Measurements from ENCODE around the gene IMPDH1. TPM values are rescaled to one million over a fixed set of nuclear protein-coding genes. Genes with fewer than 3 reads are reported as not detected.

Gene IMPDH1
- total RNA-seq, 1 experiment from 2014 or later: 114 TPM

- CTCF ChIA-PET: interaction anchor here (0.6 kb wide), 2 partner anchors 8 to 53 kb away, joined by 4 read pairs; no protein-coding TSS in a partner anchor
- in situ Hi-C loops (cut with HindIII; ENCODE audit: low pct_unique_long_range_greater_than_20kb, low sequenced_read_pairs) (no loop called here), intact Hi-C loops (cut with micrococcal nuclease; ENCODE audit: unreplicated experiment) (loop anchor here (2.0 kb wide), 1 partner anchor 27 kb away; no protein-coding TSS in a partner anchor)
- H3K27me3 ChIP-seq (ENCODE audit: control insufficient read depth, insufficient read depth, low read length): no peaks in the 10 kb centered on the region
- peaks cover 12% of the 10 kb centered on the region; the same call in 1 of the 2 replicates for H3K36me3 ChIP-seq (ENCODE audit: control insufficient read depth, insufficient read depth, low read length)
- no peaks in the 10 kb centered on the region for H3K9me3 ChIP-seq (ENCODE audit: control insufficient read depth, insufficient read depth, low read depth, low read length)
- H3K4me3 ChIP-seq (ENCODE audit: low read depth in 2 of 2, low read length in 2 of 2): no peak overlapping the region
- TF ChIP-seq TCF7L2 (IDR thresholded peaks at IDR 0.05; ENCODE audit: low read depth, low read length): no peak
- H3K27ac ChIP-seq (ENCODE audit: low read length): no peak overlapping the region
- DNase-seq (ENCODE audit: low read depth, low spot score) (no peak), ATAC-seq (no peak)
- no TSS peak for BruUV-seq (replicated peaks)
- peaks cover 8% of the 10 kb centered on the region for H3K4me1 ChIP-seq (ENCODE audit: control insufficient read depth, insufficient read depth, low read length)
- POLR2A ChIA-PET: no interaction called here
Measured at GRCh38 chr7:128399991-128400390, 9.8 kb downstream of the IMPDH1 start.

- H3K27ac ChIP-seq (ENCODE audit: low read length): no peak overlapping the region
- in situ Hi-C loops (cut with HindIII; ENCODE audit: low pct_unique_long_range_greater_than_20kb, low sequenced_read_pairs): no loop called here
- ATAC-seq: peak; percentile 77
- peaks cover 12% of the 10 kb centered on the region; the same call in 1 of the 2 replicates for H3K36me3 ChIP-seq (ENCODE audit: control insufficient read depth, insufficient read depth, low read length)
- BruUV-seq (replicated peaks): no TSS peak
- ChIA-PET POLR2A (no interaction called here), CTCF (interaction anchor here (1.4 to 2.0 kb wide), 2 partner anchors 27 to 61 kb away, joined by 8 to 10 read pairs; no protein-coding TSS in a partner anchor)
- intact Hi-C loops (cut with micrococcal nuclease; ENCODE audit: unreplicated experiment): loop anchor here (2.0 kb wide), 1 partner anchor 28 kb away; no protein-coding TSS in a partner anchor
- no peaks in the 10 kb centered on the region for H3K27me3 ChIP-seq (ENCODE audit: control insufficient read depth, insufficient read depth, low read length)
- no peaks in the 10 kb centered on the region for H3K9me3 ChIP-seq (ENCODE audit: control insufficient read depth, insufficient read depth, low read depth, low read length)
- TF ChIP-seq POLR2AphosphoS5 (IDR thresholded peaks at IDR 0.05; ENCODE audit: low read depth, low read length) (no peak), TCF7L2 (IDR thresholded peaks at IDR 0.05; ENCODE audit: low read depth, low read length) (no peak), CTCF (IDR thresholded peaks at IDR 0.05) (peak; percentile 66), SIN3A (IDR thresholded peaks at IDR 0.05; ENCODE audit: borderline replicate concordance, insufficient read depth, low read depth, low read length) (no peak), REST (IDR thresholded peaks at IDR 0.05; ENCODE audit: insufficient read depth in 1 of 2, low read depth in 2 of 2, low read length in 1 of 2) (no peak)
- no peak for DNase-seq (ENCODE audit: low read depth, low spot score)
- no peak overlapping the region for H3K4me3 ChIP-seq (ENCODE audit: low read depth in 2 of 2, low read length in 2 of 2)
- no peaks in the 10 kb centered on the region; the same call in 1 of the 2 replicates for H3K4me1 ChIP-seq (ENCODE audit: control insufficient read depth, insufficient read depth, low read length)
Measured at GRCh38 chr7:128398841-128399135, 11.0 kb downstream of the IMPDH1 start.

GRCh38 chr7:128398016-128398840, 11.6 kb downstream of the IMPDH1 start:
- ChIA-PET CTCF (interaction anchor here (0.7 to 2.0 kb wide), 5 partner anchors 19 to 62 kb away, joined by 3 to 10 read pairs (median 5); no protein-coding TSS in a partner anchor), POLR2A (no interaction called here)
- DNase-seq (ENCODE audit: low read depth, low spot score) (peak; percentile 45), ATAC-seq (peak; percentile 89)
- Histone ChIP-seq H3K36me3 (ENCODE audit: control insufficient read depth, insufficient read depth, low read length) (peaks cover 12% of the 10 kb centered on the region; the same call in 1 of the 2 replicates), H3K27ac (ENCODE audit: low read length) (no peak overlapping the region), H3K4me3 (ENCODE audit: low read depth in 2 of 2, low read length in 2 of 2) (no peak overlapping the region), H3K9me3 (ENCODE audit: control insufficient read depth, insufficient read depth, low read depth, low read length) (no peaks in the 10 kb centered on the region), H3K4me1 (ENCODE audit: control insufficient read depth, insufficient read depth, low read length) (no peaks in the 10 kb centered on the region), H3K27me3 (ENCODE audit: control insufficient read depth, insufficient read depth, low read length) (no peaks in the 10 kb centered on the region)
- intact Hi-C loops (cut with micrococcal nuclease; ENCODE audit: unreplicated experiment) (loop anchor here (2.0 kb wide), 1 partner anchor 29 kb away; no protein-coding TSS in a partner anchor), in situ Hi-C loops (cut with HindIII; ENCODE audit: low pct_unique_long_range_greater_than_20kb, low sequenced_read_pairs) (no loop called here)
- BruUV-seq (replicated peaks): no TSS peak
- TF ChIP-seq CTCF (IDR thresholded peaks at IDR 0.05) (peak; percentile 97), TCF7L2 (IDR thresholded peaks at IDR 0.05; ENCODE audit: low read depth, low read length) (no peak)

All from Panc1 (cell line).